ENCODE measurements around the gene ATP8B4. TPM values are rescaled to one million over a fixed set of nuclear protein-coding genes. Genes with fewer than 3 reads are reported as not detected.

The ATP8B4 gene
- total and polyA plus RNA-seq, 10 of the 15 experiments (the other 5 are each of a cell fraction or from before 2014, with no cell fraction given) = 0.02 to 0.94 (median 0.19) TPM

DNA sequence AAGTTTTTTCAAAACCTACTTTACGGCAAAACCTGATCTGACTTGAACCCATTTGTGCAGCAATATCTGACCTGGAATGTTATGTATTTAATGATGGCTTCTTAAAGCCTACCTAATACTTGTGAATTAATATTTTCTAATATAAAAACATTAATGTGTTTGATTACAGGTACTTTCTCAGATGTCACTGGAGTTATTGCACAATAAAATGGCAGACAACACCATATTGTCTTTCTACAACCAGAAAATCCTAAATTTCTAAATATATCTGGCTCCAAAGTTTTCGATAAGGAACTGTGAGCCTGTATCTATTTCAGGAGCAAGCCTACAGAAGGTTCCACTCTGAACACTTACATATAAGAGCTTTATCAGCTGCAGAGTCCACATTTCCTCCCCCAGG, 184.5 kb downstream of the ATP8B4 start:
- ChIA-PET RAD21 (ENCODE audit: unreplicated experiment) (no interaction called here), CTCF (no interaction called here), POLR2A (no interaction called here), SMC1A (ENCODE audit: uncharacterized antibody, unreplicated experiment) (no interaction called here)
- Histone ChIP-seq H4K20me1 (ENCODE audit: control insufficient read depth, insufficient read depth) (no peaks in the 10 kb centered on the region), H3K36me3 (ENCODE audit: control insufficient read depth in 2 of 2, insufficient read depth in 2 of 2, low read length in 1 of 2) (no peaks in the 10 kb centered on the region), H2AFZ (ENCODE audit: control insufficient read depth, low read depth, low read length) (no peak overlapping the region), H3K9me3 (replicated peaks; ENCODE audit: control insufficient read depth, insufficient read depth, low read length) (no peaks in the 10 kb centered on the region), H3K27ac (ENCODE audit: control insufficient read depth, insufficient read depth) (no peak overlapping the region), H3K79me2 (ENCODE audit: control insufficient read depth, insufficient read depth, low read length) (no peaks in the 10 kb centered on the region), H3K4me2 (ENCODE audit: control insufficient read depth, insufficient read depth) (no peak overlapping the region), H3K9ac (ENCODE audit: control insufficient read depth, insufficient read depth, low read length) (no peak overlapping the region), H3K4me1 (ENCODE audit: control insufficient read depth, insufficient read depth, low read length) (no peaks in the 10 kb centered on the region), H3K27me3 (replicated peaks in 1 of 2; ENCODE audit: control insufficient read depth in 2 of 2, insufficient read depth in 2 of 2, low read length in 1 of 2) (no peaks in the 10 kb centered on the region), H3K4me3 (no peak overlapping the region)
- in situ Hi-C loops (cut with MboI) (no loop called here), intact Hi-C loops (cut with micrococcal nuclease; ENCODE audit: unreplicated experiment) (no loop called here)
- ATAC-seq = no peak
- WGBS (ENCODE audit: insufficient coverage, insufficient replicate concordance, low lambda C conversion rate, missing lambda C conversion rate) = 60% methylated on average over 2 of the region's 2 CpGs
- TF ChIP-seq EZH2 (IDR thresholded peaks at IDR 0.05; ENCODE audit: borderline replicate concordance, control insufficient read depth, low read depth, low read length) = no peak
- TF ChIP-seq, protein P1, sequence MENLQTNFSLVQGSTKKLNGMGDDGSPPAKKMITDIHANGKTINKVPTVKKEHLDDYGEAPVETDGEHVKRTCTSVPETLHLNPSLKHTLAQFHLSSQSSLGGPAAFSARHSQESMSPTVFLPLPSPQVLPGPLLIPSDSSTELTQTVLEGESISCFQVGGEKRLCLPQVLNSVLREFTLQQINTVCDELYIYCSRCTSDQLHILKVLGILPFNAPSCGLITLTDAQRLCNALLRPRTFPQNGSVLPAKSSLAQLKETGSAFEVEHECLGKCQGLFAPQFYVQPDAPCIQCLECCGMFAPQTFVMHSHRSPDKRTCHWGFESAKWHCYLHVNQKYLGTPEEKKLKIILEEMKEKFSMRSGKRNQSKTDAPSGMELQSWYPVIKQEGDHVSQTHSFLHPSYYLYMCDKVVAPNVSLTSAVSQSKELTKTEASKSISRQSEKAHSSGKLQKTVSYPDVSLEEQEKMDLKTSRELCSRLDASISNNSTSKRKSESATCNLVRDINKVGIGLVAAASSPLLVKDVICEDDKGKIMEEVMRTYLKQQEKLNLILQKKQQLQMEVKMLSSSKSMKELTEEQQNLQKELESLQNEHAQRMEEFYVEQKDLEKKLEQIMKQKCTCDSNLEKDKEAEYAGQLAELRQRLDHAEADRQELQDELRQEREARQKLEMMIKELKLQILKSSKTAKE (IDR thresholded peaks at IDR 0.05; ENCODE audit: low read depth, poor library complexity, severe bottlenecking) = no peak
- TF ChIP-seq SP1 (IDR thresholded peaks at IDR 0.05; ENCODE audit: low read depth, low read length) = no peak
- no peak for TF ChIP-seq FOXK2 (IDR thresholded peaks at IDR 0.05)
- no peak for TF ChIP-seq EED (IDR thresholded peaks at IDR 0.05; ENCODE audit: low read depth)
- no peak for TF ChIP-seq MXI1 (IDR thresholded peaks at IDR 0.05; ENCODE audit: low read depth, low read length)
- TF ChIP-seq LARP7 (IDR thresholded peaks at IDR 0.05) = no peak
- no peak for FAIRE-seq
- BruUV-seq (replicated peaks) = no TSS peak
- no peak for DNase-seq (ENCODE audit: low read depth, low spot score)

All from GM12878 (cell line).